NK-92 treated with Interleukin-12 subunit alpha and Interleukin-12 subunit beta, amount 100 ng/mL, for 24 hours (cell line): Measurements from ENCODE around the gene CMTM3.
A peak's percentile ranks its signal among the peaks of the same experiment; 100 is the strongest.
"Not testable (repeated sequence)": the region's sequence is repeated elsewhere in the genome, so short reads cannot be mapped to it uniquely, and the experiment has no call there.

Source experiments
- DNase-seq: peaks from one replicate; lab custom pipeline; 2025; lab: John Stamatoyannopoulos, UW

CMTM3 gene

GRCh38 chr16:66585481-66586239 is 18.8 kb upstream of the CMTM3 start:
- no peak for DNase-seq

GRCh38 chr16:66587881-66588600 is 16.5 kb upstream of the CMTM3 start:
- DNase-seq, result no peak

- DNase-seq, result peak; percentile 18
These were observed 15.4 kb upstream of the CMTM3 start for GRCh38 chr16:66588981-66589713.

- no peak for DNase-seq
These were observed 14.2 kb upstream of the CMTM3 start for GRCh38 chr16:66590322-66590721.

- DNase-seq, result no peak
These were observed 13.5 kb upstream of the CMTM3 start for GRCh38 chr16:66591018-66591417.

- DNase-seq, result no peak
These were observed 12.3 kb upstream of the CMTM3 start for GRCh38 chr16:66592241-66592640.

GRCh38 chr16:66592814-66593213 is 11.7 kb upstream of the CMTM3 start:
- no peak for DNase-seq

GRCh38 chr16:66594739-66595138 is 9.8 kb upstream of the CMTM3 start:
- no peak for DNase-seq

GRCh38 chr16:66596559-66596958 is 7.9 kb upstream of the CMTM3 start:
- DNase-seq, result not testable (repeated sequence)

GRCh38 chr16:66596986-66597848 is 7.3 kb upstream of the CMTM3 start:
- no peak for DNase-seq

- no peak for DNase-seq
These were observed 6.4 kb upstream of the CMTM3 start for GRCh38 chr16:66598111-66598510.

GRCh38 chr16:66599726-66600125 is 4.8 kb upstream of the CMTM3 start:
- DNase-seq, result no peak

- no peak for DNase-seq
These were observed 4.0 kb upstream of the CMTM3 start for GRCh38 chr16:66600477-66600876.

- DNase-seq, result no peak
These were observed 3.0 kb upstream of the CMTM3 start for GRCh38 chr16:66601471-66601870.

GRCh38 chr16:66603537-66604375 is 748 bp upstream of the CMTM3 start:
- DNase-seq, result peak; percentile 60

- DNase-seq, result no peak
These were observed 874 bp downstream of the CMTM3 start for GRCh38 chr16:66605177-66605978.

- no peak for DNase-seq
These were observed 1.7 kb downstream of the CMTM3 start for GRCh38 chr16:66605979-66606751.

GRCh38 chr16:66608241-66609138 is 4.0 kb downstream of the CMTM3 start:
- DNase-seq, result peak; percentile 42
